CD4-positive, alpha-beta T cell (primary cell): ENCODE data around the gene GLP1R. TPM values are rescaled to one million over a fixed set of nuclear protein-coding genes. Genes with fewer than 3 reads are reported as not detected.

ENCODE experiments used
- ATAC-seq: fragments of 200-7000 bp; cut with Tn5 transposase; one replicate; pipeline ENCODE4 v1.10.0; 2022; ENCODE audit warnings: mild to moderate bottlenecking; ENCODE audit not compliant: poor library complexity
- CTCF ChIA-PET: fragments of 350-600 bp; sonication (Branson Sonifier 250); formaldehyde crosslinking; loops from one replicate; lab custom pipeline; 2021; ENCODE audit warnings: antibody characterized with exemption, inconsistent platforms; lab: Charles Lee
- POLR2A ChIA-PET: fragments of 350-600 bp; sonication (Branson Sonifier 250); formaldehyde crosslinking; loops from one replicate; lab custom pipeline; 2021; ENCODE audit warnings: antibody characterized with exemption, inconsistent platforms; lab: Charles Lee
- DNase-seq, 14 experiments: peaks; one replicate each; pipeline ENCODE4 v3.0.0-alpha.2; 2013 to 2020; ENCODE audit warnings: mixed read lengths in 2 of 14
- H3K27ac ChIP-seq, 2 donors: one replicate each; pipeline versions ENCODE4 v1.5.1 to v1.7.0; 2013; ENCODE audit warnings: low read length in 2 of 2, low read depth in 1 of 2, mild to moderate bottlenecking in 1 of 2
- H3K27me3 ChIP-seq, 2 experiments: 1 replicate in 1 of 2; 2 replicates in 1 of 2; pipeline versions ENCODE4 v1.6.1 to v1.7.0; 2013; ENCODE audit warnings: low read length in 2 of 2, control low read depth in 1 of 2, mild to moderate bottlenecking in 1 of 2, moderate library complexity in 1 of 2; ENCODE audit not compliant: insufficient read depth in 2 of 2, control insufficient read depth in 1 of 2
- H3K36me3 ChIP-seq: one replicate; pipeline ENCODE4 v1.6.1; 2013; ENCODE audit warnings: low read length, control low read depth; ENCODE audit not compliant: insufficient read depth
- H3K4me1 ChIP-seq: one replicate; pipeline ENCODE4 v1.6.1; 2013; ENCODE audit warnings: low read length, control low read depth; ENCODE audit not compliant: insufficient read depth
- H3K4me3 ChIP-seq: one replicate; pipeline ENCODE4 v1.5.1; 2013; ENCODE audit warnings: mild to moderate bottlenecking, low read length, moderate library complexity
- H3K9me3 ChIP-seq, 2 experiments: 1 replicate in 1 of 2; 2 replicates in 1 of 2; pipeline versions ENCODE4 v1.6.1 to v1.7.0; 2013; ENCODE audit warnings: low read length in 2 of 2, mild to moderate bottlenecking in 2 of 2, control low read depth in 1 of 2, moderate library complexity in 1 of 2; ENCODE audit not compliant: control insufficient read depth in 1 of 2, insufficient read depth in 1 of 2
- H3K27ac Mint-ChIP-seq: one replicate; pipeline ENCODE4 v1.8.0; 2020; ENCODE audit warnings: mixed read lengths
- H3K27me3 Mint-ChIP-seq: one replicate; pipeline ENCODE4 v1.8.0; 2021; ENCODE audit warnings: mixed read lengths
- H3K36me3 Mint-ChIP-seq: one replicate; pipeline ENCODE4 v1.8.0; 2021; ENCODE audit warnings: low read depth, mixed read lengths
- H3K4me1 Mint-ChIP-seq: one replicate; pipeline ENCODE4 v1.8.0; 2021; ENCODE audit warnings: low read depth, mixed read lengths
- H3K4me3 Mint-ChIP-seq: one replicate; pipeline ENCODE4 v1.8.0; 2020; ENCODE audit warnings: mild to moderate bottlenecking, mixed read lengths
- H3K9me3 Mint-ChIP-seq: one replicate; pipeline ENCODE4 v1.8.0; 2020; ENCODE audit warnings: mixed read lengths
- CTCF ChIP-seq: fragments of 200-600 bp; IDR thresholded peaks from one replicate; pipeline ENCODE4 v1.8.0; 2022; ENCODE audit warnings: antibody characterized with exemption, mild to moderate bottlenecking
- intact Hi-C, 2 experiments: fragments of 100-400 bp; cut with DNase I in 1 of 2; cut with micrococcal nuclease in 1 of 2; formaldehyde crosslinking; loops; one replicate each; pipeline versions ENCODE4 v1.15.1 to v1.9.0; 2023 to 2025; cut with DNase I, micrococcal nuclease
- total RNA-seq, 174 experiments: library from RNA in 2 of 174; stranded (reverse) in 2 of 174; gene quantifications; one replicate each; pipeline ENCODE4 v1.2.3 and lab custom pipeline; 2021 to 2026

The GLP1R gene
- total RNA-seq, 2 experiments from 2014 or later, result not detected

DNA sequence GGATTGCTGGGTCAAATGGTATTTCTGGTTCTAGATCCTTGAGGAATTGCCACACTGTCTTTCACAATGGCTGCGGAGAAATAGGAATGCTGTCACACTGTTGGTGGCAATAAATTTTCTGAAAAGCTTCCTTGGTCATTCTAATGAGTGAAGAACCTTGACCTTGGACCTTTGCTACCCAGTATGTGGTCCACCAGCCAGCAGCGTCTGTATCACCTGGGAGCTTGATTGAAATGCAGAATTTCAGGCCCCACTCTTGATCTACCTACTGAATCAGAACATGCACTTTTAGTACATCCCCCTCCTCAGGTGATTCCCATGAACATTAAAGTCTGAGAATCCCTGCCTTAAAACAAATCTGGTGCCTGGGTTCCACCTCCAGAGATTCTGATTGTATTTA lies 27.5 kb upstream of the GLP1R start:
- Histone ChIP-seq H3K9me3 (no peaks in the 10 kb centered on the region), H3K4me1 (no peaks in the 10 kb centered on the region), H3K27me3 (peaks cover 0 to 5% of the 10 kb centered on the region in 2 experiments), H3K27ac (no peak overlapping the region), H3K36me3 (no peaks in the 10 kb centered on the region), H3K4me3 (no peak overlapping the region)
- Mint-ChIP-seq H3K27me3 (peaks cover 10% of the 10 kb centered on the region), H3K9me3 (no peaks in the 10 kb centered on the region), H3K27ac (no peak overlapping the region), H3K4me1 (no peaks in the 10 kb centered on the region), H3K36me3 (no peaks in the 10 kb centered on the region), H3K4me3 (no peak overlapping the region)
- CTCF ChIA-PET, result interaction anchor here (1.1 kb wide), 1 partner anchor 11 kb away, joined by 4 read pairs; no protein-coding TSS in a partner anchor
- intact Hi-C loops, result no loop called here
- DNase-seq (no peak), ATAC-seq (no peak)
- no peak for TF ChIP-seq CTCF
- POLR2A ChIA-PET, result no interaction called here

DNA sequence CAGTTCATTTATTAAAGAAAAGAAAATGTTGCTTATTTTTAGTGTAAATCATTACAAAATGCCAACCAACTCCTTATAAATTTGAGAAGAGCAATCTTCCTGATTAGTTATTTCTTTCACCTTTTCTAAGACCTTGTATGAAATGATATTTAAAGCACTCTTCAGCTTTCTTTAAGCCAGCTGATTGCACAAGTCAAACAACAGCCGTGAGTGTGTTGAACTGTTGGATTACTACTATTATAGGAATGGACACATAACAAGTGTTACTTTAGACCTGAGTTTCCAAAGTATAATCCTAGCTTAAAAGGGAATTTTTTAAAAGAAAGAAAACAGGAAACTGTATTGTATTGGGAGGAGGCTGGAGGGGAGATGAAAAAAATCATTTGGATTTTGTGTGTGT lies 26.8 kb upstream of the GLP1R start:
- Mint-ChIP-seq H3K9me3 (no peaks in the 10 kb centered on the region), H3K27ac (no peak overlapping the region), H3K27me3 (peaks cover 17% of the 10 kb centered on the region), H3K36me3 (no peaks in the 10 kb centered on the region), H3K4me3 (no peak overlapping the region), H3K4me1 (no peaks in the 10 kb centered on the region)
- no peaks in the 10 kb centered on the region for H3K36me3 ChIP-seq
- DNase-seq (no peak), ATAC-seq (no peak)
- no peak for TF ChIP-seq CTCF
- no peak overlapping the region for H3K4me3 ChIP-seq
- no peak overlapping the region for H3K27ac ChIP-seq
- POLR2A ChIA-PET, result no interaction called here
- peaks cover 0 to 10% of the 10 kb centered on the region in 2 experiments for H3K27me3 ChIP-seq
- no peaks in the 10 kb centered on the region for H3K4me1 ChIP-seq
- CTCF ChIA-PET, result interaction anchor here (1.4 kb wide), 1 partner anchor 9 kb away, joined by 3 read pairs; no protein-coding TSS in a partner anchor
- intact Hi-C loops, result no loop called here
- H3K9me3 ChIP-seq, result no peaks in the 10 kb centered on the region

GRCh38 chr6:39026175-39026574 lies 22.4 kb upstream of the GLP1R start:
- no peaks in the 10 kb centered on the region for H3K36me3 Mint-ChIP-seq
- H3K4me1 ChIP-seq, result no peaks in the 10 kb centered on the region
- TF ChIP-seq CTCF, result no peak
- H3K9me3 ChIP-seq, result no peaks in the 10 kb centered on the region
- CTCF ChIA-PET, result no interaction called here
- DNase-seq (no peak), ATAC-seq (no peak)
- no peaks in the 10 kb centered on the region for H3K9me3 Mint-ChIP-seq
- POLR2A ChIA-PET, result no interaction called here
- intact Hi-C loops, result no loop called here
- peaks cover 36% of the 10 kb centered on the region for H3K27me3 Mint-ChIP-seq
- H3K4me1 Mint-ChIP-seq, result no peaks in the 10 kb centered on the region
- H3K27me3 ChIP-seq, result peaks cover 3 to 10% of the 10 kb centered on the region in 2 experiments
- H3K4me3 ChIP-seq, result no peak overlapping the region
- H3K27ac Mint-ChIP-seq, result no peak overlapping the region
- no peaks in the 10 kb centered on the region for H3K36me3 ChIP-seq
- no peak overlapping the region for H3K4me3 Mint-ChIP-seq
- H3K27ac ChIP-seq, result no peak overlapping the region
